ENCODE results near the gene PIK3R1. TPM values are rescaled to one million over a fixed set of nuclear protein-coding genes. Genes with fewer than 3 reads are reported as not detected.

Gene PIK3R1
- total RNA-seq, 1 experiment from 2014 or later, result 1.7 TPM

DNA sequence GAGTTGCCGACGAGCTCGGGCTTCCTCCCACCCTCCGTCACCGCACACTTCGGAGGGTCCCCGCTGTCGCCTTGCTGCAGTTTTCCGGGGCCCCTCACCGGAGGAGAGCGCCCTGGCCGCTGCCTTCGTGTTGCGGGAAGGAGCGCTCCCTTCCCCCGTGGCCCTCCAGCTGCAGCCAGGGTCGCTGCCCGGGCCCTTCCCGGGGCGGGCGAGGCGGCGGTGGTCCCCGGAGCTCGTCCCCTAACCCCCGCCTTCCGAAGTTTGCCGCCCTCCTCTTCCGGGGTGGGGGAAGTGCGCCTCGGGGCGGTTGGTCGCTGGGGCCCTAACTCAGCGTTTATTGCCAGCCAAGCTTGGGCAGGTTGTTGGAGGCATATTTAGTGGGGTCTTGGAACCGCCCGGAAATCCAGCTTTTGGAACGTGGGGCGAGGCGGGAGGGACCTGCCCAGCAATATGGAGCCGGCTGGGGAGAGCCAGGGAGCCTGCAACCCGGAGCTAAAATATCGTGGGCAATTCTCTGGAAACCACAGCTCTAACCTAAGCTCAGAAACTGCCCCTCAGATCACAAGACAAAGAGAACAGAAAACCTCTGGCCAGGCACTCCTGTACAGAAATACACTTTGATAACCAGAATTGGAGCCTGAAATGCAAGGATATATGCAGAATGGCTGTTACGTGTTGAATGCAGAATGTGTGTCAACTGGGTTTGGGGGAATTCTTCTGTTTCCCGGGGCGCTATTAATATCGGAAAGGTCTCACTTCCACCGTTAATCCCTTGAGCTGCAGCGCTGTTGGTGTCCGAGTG is 890 bp downstream of the PIK3R1 start:
- Histone ChIP-seq H3F3A (ENCODE audit: low read length, unreplicated experiment) (no peaks in the 10 kb centered on the region), H3K4me2 (ENCODE audit: low read length) (peak overlapping the region; percentile 83), H3K27me3 (ENCODE audit: low read length) (no peaks in the 10 kb centered on the region), H3K9me2 (replicated peaks; ENCODE audit: low read length) (no peaks in the 10 kb centered on the region), H3K4me1 (ENCODE audit: insufficient read depth, low read length) (no peaks in the 10 kb centered on the region), H2AFZ (ENCODE audit: low read length) (peak overlapping the region; percentile 72), H3K36me3 (ENCODE audit: low read depth, low read length) (no peaks in the 10 kb centered on the region), H3K79me2 (ENCODE audit: low read length) (no peaks in the 10 kb centered on the region), H4K20me1 (ENCODE audit: low read length) (no peaks in the 10 kb centered on the region), H3K9me3 (ENCODE audit: low read length) (no peaks in the 10 kb centered on the region), H3K4me3 (ENCODE audit: low read length) (peak overlapping the region; percentile 73), H3K9ac (ENCODE audit: low read length) (peak overlapping the region; percentile 8; the same call in 1 of the 2 replicates), H3K27ac (ENCODE audit: low read length) (no peak overlapping the region)
- ChIA-PET POLR2A (ENCODE audit: unreplicated experiment) (interaction anchor here (0.5 kb wide), 1 partner anchor 1212 kb away, joined by 3 read pairs; no protein-coding TSS in a partner anchor), CTCF (no interaction called here)
- intact Hi-C loops (cut with micrococcal nuclease), result no loop called here
- DNase-seq (no peak), ATAC-seq (peak; percentile 5)
- no TSS peak for BruUV-seq (replicated peaks)
- TF ChIP-seq EZH2phosphoT487 (IDR thresholded peaks at IDR 0.05; ENCODE audit: borderline replicate concordance, low read length), result no peak
- TF ChIP-seq EZH2 (IDR thresholded peaks at IDR 0.05; ENCODE audit: low read length, unreplicated experiment), result no peak
- TF ChIP-seq, protein P1, sequence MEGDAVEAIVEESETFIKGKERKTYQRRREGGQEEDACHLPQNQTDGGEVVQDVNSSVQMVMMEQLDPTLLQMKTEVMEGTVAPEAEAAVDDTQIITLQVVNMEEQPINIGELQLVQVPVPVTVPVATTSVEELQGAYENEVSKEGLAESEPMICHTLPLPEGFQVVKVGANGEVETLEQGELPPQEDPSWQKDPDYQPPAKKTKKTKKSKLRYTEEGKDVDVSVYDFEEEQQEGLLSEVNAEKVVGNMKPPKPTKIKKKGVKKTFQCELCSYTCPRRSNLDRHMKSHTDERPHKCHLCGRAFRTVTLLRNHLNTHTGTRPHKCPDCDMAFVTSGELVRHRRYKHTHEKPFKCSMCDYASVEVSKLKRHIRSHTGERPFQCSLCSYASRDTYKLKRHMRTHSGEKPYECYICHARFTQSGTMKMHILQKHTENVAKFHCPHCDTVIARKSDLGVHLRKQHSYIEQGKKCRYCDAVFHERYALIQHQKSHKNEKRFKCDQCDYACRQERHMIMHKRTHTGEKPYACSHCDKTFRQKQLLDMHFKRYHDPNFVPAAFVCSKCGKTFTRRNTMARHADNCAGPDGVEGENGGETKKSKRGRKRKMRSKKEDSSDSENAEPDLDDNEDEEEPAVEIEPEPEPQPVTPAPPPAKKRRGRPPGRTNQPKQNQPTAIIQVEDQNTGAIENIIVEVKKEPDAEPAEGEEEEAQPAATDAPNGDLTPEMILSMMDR (conservative IDR thresholded peaks at IDR 0.05; ENCODE audit: low read depth, low read length), result no peak

DNA sequence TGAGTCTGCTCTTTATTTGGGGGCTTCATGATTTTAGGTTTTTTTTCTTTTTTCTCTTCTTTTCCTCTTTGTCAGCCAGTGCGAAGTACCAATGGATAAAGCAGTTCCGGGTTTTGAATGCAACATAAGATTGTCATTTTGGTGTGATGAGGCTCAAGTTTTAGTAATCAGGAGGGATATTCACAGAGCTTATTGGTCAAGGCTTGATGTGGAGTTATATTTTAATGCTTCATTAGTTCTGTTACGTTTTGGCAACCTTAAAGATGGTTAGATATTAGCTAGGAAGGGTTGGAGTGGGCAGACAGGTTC is 1.4 kb downstream of the PIK3R1 start:
- Histone ChIP-seq H3K9ac (ENCODE audit: low read length) (peak overlapping the region; percentile 8; the same call in 1 of the 2 replicates), H3K4me2 (ENCODE audit: low read length) (peak overlapping the region; percentile 83), H3K36me3 (ENCODE audit: low read depth, low read length) (no peaks in the 10 kb centered on the region), H3K27me3 (ENCODE audit: low read length) (no peaks in the 10 kb centered on the region), H3K9me3 (ENCODE audit: low read length) (no peaks in the 10 kb centered on the region), H3K4me3 (ENCODE audit: low read length) (peak overlapping the region; percentile 73), H2AFZ (ENCODE audit: low read length) (peak overlapping the region; percentile 72), H3K27ac (ENCODE audit: low read length) (no peak overlapping the region), H3F3A (ENCODE audit: low read length, unreplicated experiment) (no peaks in the 10 kb centered on the region), H3K4me1 (ENCODE audit: insufficient read depth, low read length) (no peaks in the 10 kb centered on the region), H4K20me1 (ENCODE audit: low read length) (no peaks in the 10 kb centered on the region), H3K79me2 (ENCODE audit: low read length) (no peaks in the 10 kb centered on the region), H3K9me2 (replicated peaks; ENCODE audit: low read length) (no peaks in the 10 kb centered on the region)
- no peak for ATAC-seq
- POLR2A ChIA-PET (ENCODE audit: unreplicated experiment), result no interaction called here
- BruUV-seq (replicated peaks), result TSS peak; percentile 32
- CTCF ChIA-PET, result no interaction called here
- DNase-seq, result no peak
- TF ChIP-seq, protein P1 (conservative IDR thresholded peaks at IDR 0.05; ENCODE audit: low read depth, low read length), result no peak
- TF ChIP-seq EZH2phosphoT487 (IDR thresholded peaks at IDR 0.05; ENCODE audit: borderline replicate concordance, low read length) (no peak), EZH2 (IDR thresholded peaks at IDR 0.05; ENCODE audit: low read length, unreplicated experiment) (no peak)
- intact Hi-C loops (cut with micrococcal nuclease), result no loop called here

DNA sequence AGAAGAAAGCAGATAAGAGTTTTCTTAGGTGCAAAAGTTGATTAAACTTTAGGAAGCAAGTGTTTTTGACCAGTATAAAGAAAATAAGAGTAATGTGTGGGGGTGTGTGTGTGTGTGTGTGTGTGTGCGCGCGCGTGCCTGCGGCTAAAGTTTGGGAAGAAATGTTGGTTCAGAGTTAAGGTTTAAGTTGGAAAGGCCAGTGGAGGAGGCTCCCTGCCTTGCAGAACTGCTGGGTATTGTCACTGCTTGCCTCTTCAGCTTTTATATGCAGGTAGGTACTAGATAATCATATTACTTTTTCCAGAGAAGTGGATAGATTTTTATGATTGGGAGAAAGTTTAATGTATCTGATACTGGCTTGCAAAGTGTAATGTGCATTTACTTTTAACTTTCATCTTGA is 2.0 kb downstream of the PIK3R1 start:
- H3K79me2 ChIP-seq (ENCODE audit: low read length), result no peaks in the 10 kb centered on the region
- CTCF ChIA-PET, result no interaction called here
- H3K9me3 ChIP-seq (ENCODE audit: low read length), result no peaks in the 10 kb centered on the region
- no peaks in the 10 kb centered on the region for H3K36me3 ChIP-seq (ENCODE audit: low read depth, low read length)
- BruUV-seq (replicated peaks), result no TSS peak
- peak overlapping the region; percentile 83 for H3K4me2 ChIP-seq (ENCODE audit: low read length)
- H4K20me1 ChIP-seq (ENCODE audit: low read length), result no peaks in the 10 kb centered on the region
- no peaks in the 10 kb centered on the region for H3F3A ChIP-seq (ENCODE audit: low read length, unreplicated experiment)
- H3K27ac ChIP-seq (ENCODE audit: low read length), result no peak overlapping the region
- no peaks in the 10 kb centered on the region for H3K27me3 ChIP-seq (ENCODE audit: low read length)
- H3K4me3 ChIP-seq (ENCODE audit: low read length), result peak overlapping the region; percentile 73
- POLR2A ChIA-PET (ENCODE audit: unreplicated experiment), result no interaction called here
- H2AFZ ChIP-seq (ENCODE audit: low read length), result peak overlapping the region; percentile 72; the same call in 1 of the 2 replicates
- no peak for TF ChIP-seq EZH2 (IDR thresholded peaks at IDR 0.05; ENCODE audit: low read length, unreplicated experiment)
- TF ChIP-seq, protein P1 (conservative IDR thresholded peaks at IDR 0.05; ENCODE audit: low read depth, low read length), result no peak
- no peak for TF ChIP-seq EZH2phosphoT487 (IDR thresholded peaks at IDR 0.05; ENCODE audit: borderline replicate concordance, low read length)
- intact Hi-C loops (cut with micrococcal nuclease), result no loop called here
- ATAC-seq (no peak), DNase-seq (no peak)
- no peaks in the 10 kb centered on the region for H3K9me2 ChIP-seq (replicated peaks; ENCODE audit: low read length)
- H3K9ac ChIP-seq (ENCODE audit: low read length), result no peak overlapping the region
- no peaks in the 10 kb centered on the region for H3K4me1 ChIP-seq (ENCODE audit: insufficient read depth, low read length)

Measured in PC-3 (cell line).